Measurements from ENCODE around the gene SCLT1.

The SCLT1 gene

GRCh38 chr4:128879971-128880370, 213.4 kb downstream of the SCLT1 start:
- no peaks in the 10 kb centered on the region for H3K9me3 Mint-ChIP-seq
- peaks cover 16% of the 10 kb centered on the region for H3K36me3 Mint-ChIP-seq
- no peak overlapping the region for H3K27ac Mint-ChIP-seq
- no peak for ATAC-seq
- H3K4me1 Mint-ChIP-seq: no peaks in the 10 kb centered on the region
- H3K27me3 Mint-ChIP-seq: no peaks in the 10 kb centered on the region
- H3K4me3 Mint-ChIP-seq: no peak overlapping the region

GRCh38 chr4:128879283-128879682, 214.1 kb downstream of the SCLT1 start:
- ATAC-seq: no peak
- H3K27ac Mint-ChIP-seq: no peak overlapping the region
- H3K4me3 Mint-ChIP-seq: no peak overlapping the region
- H3K27me3 Mint-ChIP-seq: no peaks in the 10 kb centered on the region
- H3K4me1 Mint-ChIP-seq: no peaks in the 10 kb centered on the region
- no peaks in the 10 kb centered on the region for H3K9me3 Mint-ChIP-seq
- peaks cover 16% of the 10 kb centered on the region for H3K36me3 Mint-ChIP-seq

- ATAC-seq: no peak
- Mint-ChIP-seq H3K4me1 (no peaks in the 10 kb centered on the region), H3K27me3 (no peaks in the 10 kb centered on the region), H3K27ac (no peak overlapping the region), H3K9me3 (no peaks in the 10 kb centered on the region), H3K36me3 (peaks cover 17% of the 10 kb centered on the region), H3K4me3 (no peak overlapping the region)
Observed at GRCh38 chr4:128877934-128878333, 215.4 kb downstream of the SCLT1 start.

- Mint-ChIP-seq H3K27ac (no peak overlapping the region), H3K27me3 (no peaks in the 10 kb centered on the region), H3K9me3 (no peaks in the 10 kb centered on the region), H3K36me3 (peaks cover 27% of the 10 kb centered on the region), H3K4me1 (no peaks in the 10 kb centered on the region), H3K4me3 (no peak overlapping the region)
- no peak for ATAC-seq
Observed at GRCh38 chr4:128876200-128876599, 217.1 kb downstream of the SCLT1 start.

GRCh38 chr4:128871948-128872347, 221.4 kb downstream of the SCLT1 start:
- Mint-ChIP-seq H3K27ac (no peak overlapping the region), H3K9me3 (no peaks in the 10 kb centered on the region), H3K27me3 (no peaks in the 10 kb centered on the region), H3K4me3 (no peak overlapping the region), H3K4me1 (no peaks in the 10 kb centered on the region), H3K36me3 (peaks cover 52% of the 10 kb centered on the region)
- no peak for ATAC-seq

- Mint-ChIP-seq H3K4me3 (no peak overlapping the region), H3K36me3 (peaks cover 71% of the 10 kb centered on the region), H3K4me1 (peaks cover 18% of the 10 kb centered on the region), H3K27ac (no peak overlapping the region), H3K9me3 (no peaks in the 10 kb centered on the region), H3K27me3 (no peaks in the 10 kb centered on the region)
- no peak for ATAC-seq
Observed at GRCh38 chr4:128869776-128870509, 223.4 kb downstream of the SCLT1 start.

GRCh38 chr4:128868758-128869157, 224.6 kb downstream of the SCLT1 start:
- ATAC-seq: no peak
- Mint-ChIP-seq H3K9me3 (no peaks in the 10 kb centered on the region), H3K27me3 (no peaks in the 10 kb centered on the region), H3K4me3 (no peak overlapping the region), H3K36me3 (peaks cover 75% of the 10 kb centered on the region), H3K4me1 (peaks cover 20% of the 10 kb centered on the region), H3K27ac (no peak overlapping the region)

GRCh38 chr4:128866691-128867090, 226.6 kb downstream of the SCLT1 start:
- no peak overlapping the region for H3K4me3 Mint-ChIP-seq
- H3K27ac Mint-ChIP-seq: peak overlapping the region; percentile 43
- no peaks in the 10 kb centered on the region for H3K27me3 Mint-ChIP-seq
- H3K4me1 Mint-ChIP-seq: peaks cover 41% of the 10 kb centered on the region
- no peaks in the 10 kb centered on the region for H3K9me3 Mint-ChIP-seq
- ATAC-seq: no peak
- H3K36me3 Mint-ChIP-seq: peaks cover 65% of the 10 kb centered on the region

DNA sequence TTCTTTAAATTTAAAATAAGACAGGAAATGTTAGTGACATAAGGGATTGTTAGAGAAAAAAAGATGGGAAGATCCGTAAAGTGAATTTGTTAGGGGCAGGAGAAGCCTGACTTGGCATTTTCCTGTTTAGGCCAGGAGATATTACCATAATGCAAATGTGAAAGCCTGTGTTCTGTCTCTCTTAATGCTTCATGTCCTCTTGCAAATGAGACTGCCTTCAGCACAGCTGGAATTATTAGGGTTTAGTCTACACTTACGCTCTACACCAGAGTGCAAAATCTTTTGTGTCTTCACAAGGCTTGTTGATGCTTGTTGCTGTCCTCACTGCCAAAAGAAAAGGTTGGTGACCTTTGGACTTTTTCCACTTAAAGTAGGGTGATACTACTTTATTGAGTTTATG, 227.1 kb downstream of the SCLT1 start:
- ATAC-seq: no peak

DNA sequence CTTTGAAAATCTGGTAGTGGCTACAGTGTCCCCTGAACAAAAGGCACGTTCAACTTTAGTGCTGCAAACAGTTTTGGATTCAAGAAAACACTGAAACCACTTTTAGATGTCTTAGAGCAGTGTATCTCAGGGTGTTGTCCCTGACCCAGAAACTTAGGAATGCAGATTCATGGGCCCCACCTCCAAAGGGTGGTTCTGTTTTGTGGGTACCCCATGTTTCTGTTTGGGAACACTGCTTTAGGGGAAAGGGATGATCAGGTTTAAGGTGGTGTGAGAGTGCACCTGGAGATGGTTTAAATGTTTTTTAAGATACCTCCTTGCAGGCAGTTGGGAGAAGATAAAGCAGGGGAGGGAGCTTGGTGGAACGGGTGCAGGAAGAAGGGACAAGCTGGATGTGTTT, 228.2 kb downstream of the SCLT1 start:
- H3K4me3 Mint-ChIP-seq: no peak overlapping the region
- ATAC-seq: no peak
- H3K4me1 Mint-ChIP-seq: peaks cover 53% of the 10 kb centered on the region
- H3K9me3 Mint-ChIP-seq: no peaks in the 10 kb centered on the region
- H3K36me3 Mint-ChIP-seq: peaks cover 61% of the 10 kb centered on the region
- H3K27me3 Mint-ChIP-seq: no peaks in the 10 kb centered on the region
- H3K27ac Mint-ChIP-seq: no peak overlapping the region

More for the DNA sequence above, 227.1 kb downstream of the SCLT1 start:
- H3K36me3 Mint-ChIP-seq: peaks cover 65% of the 10 kb centered on the region
- H3K4me3 Mint-ChIP-seq: no peak overlapping the region
- H3K4me1 Mint-ChIP-seq: peaks cover 44% of the 10 kb centered on the region
- no peaks in the 10 kb centered on the region for H3K9me3 Mint-ChIP-seq
- peak overlapping the region; percentile 43 for H3K27ac Mint-ChIP-seq
- no peaks in the 10 kb centered on the region for H3K27me3 Mint-ChIP-seq

- Mint-ChIP-seq H3K27me3 (no peaks in the 10 kb centered on the region), H3K4me1 (peaks cover 67% of the 10 kb centered on the region), H3K27ac (peak overlapping the region; percentile 83)
Observed at GRCh38 chr4:128863312-128864075, 229.8 kb downstream of the SCLT1 start.

DNA sequence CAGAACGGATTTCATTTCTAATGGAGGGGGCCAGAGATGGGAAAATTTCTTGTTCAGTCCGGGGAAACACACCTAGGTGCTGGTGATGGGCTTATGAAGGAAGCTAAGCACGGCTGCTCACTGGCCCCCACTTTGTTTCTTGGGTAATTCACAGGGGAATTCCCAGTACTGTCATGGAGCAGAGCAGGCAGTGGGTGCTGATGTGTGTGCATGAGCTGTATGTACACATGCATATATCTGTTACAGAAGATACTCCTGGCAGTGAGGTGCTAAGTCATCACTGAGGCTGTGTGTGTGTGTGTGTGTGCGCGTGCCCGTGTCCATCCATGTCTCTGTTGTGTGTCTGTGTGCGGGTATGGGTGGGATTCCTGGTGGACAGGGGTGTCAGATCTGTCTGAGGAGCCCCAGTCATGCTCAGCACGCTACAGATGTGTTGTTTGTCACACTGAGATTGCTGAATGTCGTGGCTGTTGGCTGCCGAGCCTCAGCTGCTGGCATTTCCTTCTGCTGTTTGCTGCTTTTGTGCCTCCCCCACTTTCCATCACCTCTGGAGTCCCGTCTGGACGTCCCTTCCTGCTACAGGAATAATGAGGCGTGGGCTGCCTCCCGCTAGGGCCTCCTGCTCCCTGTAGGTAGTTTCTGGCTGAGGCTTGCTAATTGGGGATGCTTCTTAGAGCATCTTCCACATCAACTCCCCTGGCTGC, 230.6 kb downstream of the SCLT1 start:
- peak; percentile 83 for ATAC-seq
- Mint-ChIP-seq H3K4me1 (peaks cover 67% of the 10 kb centered on the region), H3K4me3 (no peak overlapping the region), H3K27ac (peak overlapping the region; percentile 83), H3K9me3 (no peaks in the 10 kb centered on the region), H3K36me3 (peaks cover 68% of the 10 kb centered on the region), H3K27me3 (no peaks in the 10 kb centered on the region)

More at GRCh38 chr4:128863312-128864075, 229.8 kb downstream of the SCLT1 start:
- no peak for ATAC-seq
- Mint-ChIP-seq H3K36me3 (peaks cover 61% of the 10 kb centered on the region), H3K9me3 (no peaks in the 10 kb centered on the region), H3K4me3 (no peak overlapping the region)

DNA sequence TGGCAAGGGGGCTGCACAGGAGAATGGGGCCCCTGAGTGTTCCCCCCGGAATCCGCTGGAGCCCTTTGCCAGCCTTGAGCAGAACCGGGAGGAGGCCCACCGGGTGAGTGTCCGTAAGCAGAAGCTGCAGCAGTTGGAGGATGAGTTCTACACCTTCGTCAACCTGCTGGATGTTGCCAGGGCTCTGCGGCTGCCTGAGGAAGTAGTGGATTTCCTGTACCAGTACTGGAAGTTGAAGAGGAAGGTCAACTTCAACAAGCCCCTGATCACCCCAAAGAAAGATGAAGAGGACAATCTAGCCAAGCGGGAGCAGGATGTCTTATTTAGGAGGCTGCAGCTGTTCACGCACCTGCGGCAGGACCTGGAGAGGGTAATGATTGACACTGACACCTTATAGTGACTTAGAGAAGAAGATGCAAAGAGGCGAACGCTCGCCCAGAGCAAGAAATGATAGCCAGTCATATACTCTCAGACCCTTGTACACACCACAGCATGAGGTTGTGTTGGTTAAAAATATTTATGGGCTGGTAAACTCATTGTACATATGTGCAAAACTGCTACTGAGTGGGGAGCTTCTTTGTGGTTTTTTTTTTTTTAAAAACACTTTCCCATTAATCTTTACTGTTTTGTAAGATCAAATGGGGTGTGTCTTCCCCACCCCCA, 231.4 kb downstream of the SCLT1 start:
- no peaks in the 10 kb centered on the region for H3K27me3 Mint-ChIP-seq
- no peak overlapping the region for H3K4me3 Mint-ChIP-seq
- ATAC-seq: peak; percentile 50
- H3K9me3 Mint-ChIP-seq: no peaks in the 10 kb centered on the region
- peaks cover 74% of the 10 kb centered on the region for H3K36me3 Mint-ChIP-seq
- peaks cover 67% of the 10 kb centered on the region for H3K4me1 Mint-ChIP-seq
- peak overlapping the region; percentile 83 for H3K27ac Mint-ChIP-seq

GRCh38 chr4:128859887-128860677, 233.3 kb downstream of the SCLT1 start:
- Mint-ChIP-seq H3K27ac (peak overlapping the region; percentile 83), H3K36me3 (peaks cover 70% of the 10 kb centered on the region), H3K4me3 (no peak overlapping the region), H3K4me1 (peaks cover 55% of the 10 kb centered on the region), H3K9me3 (no peaks in the 10 kb centered on the region), H3K27me3 (no peaks in the 10 kb centered on the region)
- ATAC-seq: peak; percentile 2
